OCI-LY3 (cell line): ENCODE results near the gene PDIK1L.

Source experiments
- H2AFZ ChIP-seq: fragments of 200-600, 300-600 bp; shearing (Covaris generic); 2 replicates; pipeline ENCODE4 v1.6.0; 2014; ENCODE audit warnings: antibody characterized with exemption, low read depth, low read length
- H3K27ac ChIP-seq: fragments of 200-600, 300-600 bp; sonication (generic); 2 replicates; pipeline ENCODE4 v1.5.1; 2014; ENCODE audit warnings: mild to moderate bottlenecking, low read length, moderate library complexity, mixed read lengths
- H3K27me3 ChIP-seq: fragments of 200-600, 300-600 bp; sonication (generic); 2 replicates; pipeline ENCODE4 v1.6.1; 2014; ENCODE audit warnings: low read depth, low read length, mixed read lengths
- H3K36me3 ChIP-seq: fragments of 200-600, 300-600 bp; sonication (generic); replicated peaks from 2 replicates; pipeline ENCODE3; 2014; ENCODE audit warnings: low read depth, low read length, mixed read lengths
- H3K4me1 ChIP-seq: fragments of 300-600, 200-600 bp; sonication (generic); 2 replicates; pipeline ENCODE4 v1.6.1; 2014; ENCODE audit warnings: low read length, mixed read lengths
- H3K4me2 ChIP-seq: fragments of 200-600, 300-600 bp; sonication (generic); 2 replicates; pipeline ENCODE4 v1.6.1; 2014; ENCODE audit warnings: low read length, mixed read lengths
- H3K4me3 ChIP-seq: fragments of 300-600, 200-600 bp; sonication (generic); 2 replicates; pipeline ENCODE4 v1.5.1; 2014; ENCODE audit warnings: antibody characterized with exemption, mild to moderate bottlenecking, low read length, moderate library complexity
- H3K79me2 ChIP-seq: fragments of 300-600, 200-600 bp; shearing (Covaris generic); 2 replicates; pipeline ENCODE4 v1.6.1; 2014; ENCODE audit warnings: mild to moderate bottlenecking, low read length, mixed read lengths
- H3K9ac ChIP-seq: fragments of 300-600, 200-600 bp; shearing (Covaris generic); 2 replicates; pipeline ENCODE4 v1.6.0; 2014; ENCODE audit warnings: mild to moderate bottlenecking, low read length, moderate library complexity
- H3K9me3 ChIP-seq: fragments of 200-600, 300-600 bp; shearing (Covaris generic); 2 replicates; pipeline ENCODE4 v1.6.1; 2014; ENCODE audit warnings: low read length, mixed read lengths; ENCODE audit not compliant: insufficient read depth
- H4K20me1 ChIP-seq: fragments of 200-600, 300-600 bp; sonication (generic); 2 replicates; pipeline ENCODE4 v1.6.1; 2016; ENCODE audit warnings: low read length, mixed read lengths; ENCODE audit not compliant: insufficient read depth
- EZH2phosphoT487 ChIP-seq: fragments of 200-600 bp; shearing (Covaris generic); IDR thresholded peaks from 2 replicates; pipeline ENCODE4 v1.6.1; 2018; ENCODE audit warnings: antibody characterized with exemption, mixed run types, low read depth
- TF ChIP-seq, protein P1 (sequence below): fragments of 200-600, 300-600 bp; sonication (generic); IDR thresholded peaks from 2 replicates; pipeline ENCODE4 v1.5.1; 2014; ENCODE audit warnings: antibody characterized with exemption, low read length, low read depth

Gene PDIK1L

DNA sequence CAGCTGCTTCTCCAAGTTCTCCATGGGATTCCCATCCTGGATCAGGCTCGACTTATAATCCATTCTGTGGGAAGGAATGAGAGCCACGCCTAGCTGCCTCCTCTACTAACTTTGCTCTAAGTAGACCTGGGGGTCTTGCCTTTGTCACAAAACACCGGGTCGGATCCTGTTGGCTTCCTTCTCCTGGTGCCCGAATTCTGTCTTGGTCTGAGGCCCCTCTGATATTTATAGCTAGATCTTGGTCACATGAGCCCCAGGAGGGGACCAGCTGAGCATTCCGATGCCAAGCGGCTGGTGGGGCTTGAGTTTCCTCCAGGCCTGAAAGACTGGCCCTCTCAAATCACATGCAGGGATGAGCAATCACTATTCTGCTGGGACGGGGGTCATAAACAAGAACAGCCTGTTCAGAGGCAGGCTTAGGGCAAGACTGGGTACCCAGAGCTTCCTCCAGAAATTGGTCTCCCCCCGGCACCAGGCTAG lies 44.2 kb upstream of the PDIK1L start, which contains the start of gene TRIM63:
Gene TRIM63, minus strand, starts transcription at position 199 of the 480 bp plus-strand sequence. Its CDS starts 136 bp downstream, at position 63.
- Histone ChIP-seq H4K20me1 (no peaks in the 10 kb centered on the region), H3K4me1 (no peaks in the 10 kb centered on the region), H3K4me2 (no peak within 1 kb of the TSS), H3K4me3 (no peak within 1 kb of the TSS), H2AFZ (no peak within 1 kb of the TSS), H3K27ac (no peak within 1 kb of the TSS), H3K9ac (no peak within 1 kb of the TSS), H3K27me3 (0 out of 2 replicates have a peak, but pooled peaks cover 4% of the 10 kb centered on the region), H3K36me3 (no peaks in the 10 kb centered on the region), H3K9me3 (no peaks in the 10 kb centered on the region), H3K79me2 (no peaks in the 10 kb centered on the region)
- TF ChIP-seq, protein P1, sequence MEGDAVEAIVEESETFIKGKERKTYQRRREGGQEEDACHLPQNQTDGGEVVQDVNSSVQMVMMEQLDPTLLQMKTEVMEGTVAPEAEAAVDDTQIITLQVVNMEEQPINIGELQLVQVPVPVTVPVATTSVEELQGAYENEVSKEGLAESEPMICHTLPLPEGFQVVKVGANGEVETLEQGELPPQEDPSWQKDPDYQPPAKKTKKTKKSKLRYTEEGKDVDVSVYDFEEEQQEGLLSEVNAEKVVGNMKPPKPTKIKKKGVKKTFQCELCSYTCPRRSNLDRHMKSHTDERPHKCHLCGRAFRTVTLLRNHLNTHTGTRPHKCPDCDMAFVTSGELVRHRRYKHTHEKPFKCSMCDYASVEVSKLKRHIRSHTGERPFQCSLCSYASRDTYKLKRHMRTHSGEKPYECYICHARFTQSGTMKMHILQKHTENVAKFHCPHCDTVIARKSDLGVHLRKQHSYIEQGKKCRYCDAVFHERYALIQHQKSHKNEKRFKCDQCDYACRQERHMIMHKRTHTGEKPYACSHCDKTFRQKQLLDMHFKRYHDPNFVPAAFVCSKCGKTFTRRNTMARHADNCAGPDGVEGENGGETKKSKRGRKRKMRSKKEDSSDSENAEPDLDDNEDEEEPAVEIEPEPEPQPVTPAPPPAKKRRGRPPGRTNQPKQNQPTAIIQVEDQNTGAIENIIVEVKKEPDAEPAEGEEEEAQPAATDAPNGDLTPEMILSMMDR = no peak
- no peak for TF ChIP-seq EZH2phosphoT487

DNA sequence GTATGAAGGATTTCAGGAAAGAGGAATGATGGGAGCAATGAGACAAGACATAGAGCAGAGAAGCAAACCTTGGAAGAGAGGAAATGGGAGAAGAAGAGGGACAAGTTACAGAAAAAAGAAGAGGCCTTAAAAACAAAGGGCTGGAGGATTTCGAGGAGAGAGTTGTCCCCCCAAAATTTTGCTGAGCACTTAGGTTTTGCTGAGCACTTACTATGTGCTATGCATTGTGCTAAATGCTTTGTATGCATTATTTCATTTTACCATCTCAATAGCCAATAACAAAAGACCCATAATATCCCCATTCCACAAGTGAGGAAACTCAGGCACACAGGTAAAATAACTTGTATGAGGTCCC lies 41.7 kb upstream of the PDIK1L start:
- Histone ChIP-seq H4K20me1 (no peaks in the 10 kb centered on the region), H3K79me2 (no peaks in the 10 kb centered on the region), H3K4me2 (no peak overlapping the region), H3K9ac (no peak overlapping the region), H3K4me3 (no peak overlapping the region), H3K9me3 (no peaks in the 10 kb centered on the region), H3K36me3 (no peaks in the 10 kb centered on the region), H2AFZ (no peak overlapping the region), H3K27ac (no peak overlapping the region), H3K27me3 (0 out of 2 replicates have a peak, but pooled peaks cover 4% of the 10 kb centered on the region), H3K4me1 (no peaks in the 10 kb centered on the region)
- TF ChIP-seq, protein P1 = no peak
- no peak for TF ChIP-seq EZH2phosphoT487

DNA sequence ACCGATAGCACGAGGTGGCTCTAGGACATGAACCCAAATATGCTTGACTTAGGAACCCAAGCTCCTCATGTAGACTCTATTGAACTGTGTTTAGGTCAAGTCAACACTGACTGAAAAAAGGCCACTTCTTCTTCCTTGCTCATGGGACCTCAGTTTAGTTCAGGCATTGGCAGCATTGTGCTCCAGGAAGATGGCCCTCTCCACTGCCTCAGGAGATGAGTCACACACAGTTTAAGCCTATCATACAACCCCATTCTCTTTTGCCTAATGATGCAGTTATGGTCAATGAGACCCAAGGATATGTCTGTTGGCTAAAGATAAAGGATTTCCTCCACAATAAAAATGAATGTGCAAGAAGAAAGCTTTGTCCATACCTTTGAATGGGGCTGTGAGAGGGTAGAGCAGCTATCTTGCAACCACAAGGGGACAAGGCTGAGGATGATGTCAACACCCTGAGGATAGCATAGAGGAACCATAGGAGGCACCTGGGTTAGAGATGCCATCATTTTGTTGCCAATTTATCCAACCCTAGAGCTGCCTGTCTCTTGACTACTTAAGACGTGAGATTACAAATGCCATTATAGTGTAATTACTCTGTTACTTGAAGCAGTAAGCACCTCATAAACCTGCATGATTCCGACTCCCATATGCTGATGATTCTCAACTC lies 41.2 kb upstream of the PDIK1L start:
- Histone ChIP-seq H3K4me2 (no peak overlapping the region), H3K4me3 (no peak overlapping the region), H3K9me3 (no peaks in the 10 kb centered on the region), H3K79me2 (no peaks in the 10 kb centered on the region), H3K4me1 (no peaks in the 10 kb centered on the region), H3K27me3 (0 out of 2 replicates have a peak, but pooled peaks cover 4% of the 10 kb centered on the region), H4K20me1 (no peaks in the 10 kb centered on the region), H3K36me3 (no peaks in the 10 kb centered on the region), H3K9ac (no peak overlapping the region), H2AFZ (no peak overlapping the region), H3K27ac (no peak overlapping the region)
- no peak for TF ChIP-seq EZH2phosphoT487
- TF ChIP-seq, protein P1 = no peak

DNA sequence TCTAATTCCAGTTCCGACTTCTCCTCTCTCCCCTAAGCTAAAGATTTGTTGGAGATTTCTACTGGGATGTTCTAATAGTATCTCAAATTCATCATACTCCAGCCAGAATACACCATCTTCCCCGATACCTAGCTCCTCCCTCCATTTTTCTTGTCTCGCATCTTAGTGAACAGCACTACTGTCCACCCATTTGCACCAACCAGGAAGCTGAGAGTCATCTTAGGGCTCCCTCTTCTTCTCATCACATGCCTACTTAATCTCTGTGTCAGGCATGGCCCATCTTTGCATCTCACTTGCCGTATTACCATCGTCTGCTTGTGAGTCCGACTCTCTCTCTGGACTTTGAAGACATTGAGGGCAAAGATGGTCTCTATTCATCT lies 40.7 kb upstream of the PDIK1L start:
- Histone ChIP-seq H3K27me3 (0 out of 2 replicates have a peak, but pooled peaks cover 4% of the 10 kb centered on the region), H4K20me1 (no peaks in the 10 kb centered on the region), H3K4me3 (no peak overlapping the region), H3K9me3 (no peaks in the 10 kb centered on the region), H3K79me2 (no peaks in the 10 kb centered on the region), H2AFZ (no peak overlapping the region), H3K27ac (no peak overlapping the region), H3K4me2 (no peak overlapping the region), H3K9ac (no peak overlapping the region), H3K4me1 (no peaks in the 10 kb centered on the region), H3K36me3 (no peaks in the 10 kb centered on the region)
- TF ChIP-seq EZH2phosphoT487 = no peak
- TF ChIP-seq, protein P1 = no peak
